ENCODE data around the gene ZBTB33. TPM values are rescaled to one million over a fixed set of nuclear protein-coding genes. Genes with fewer than 3 reads are reported as not detected.

Gene ZBTB33
- total RNA-seq, 1 experiment from 2014 or later: 17.2 TPM

DNA sequence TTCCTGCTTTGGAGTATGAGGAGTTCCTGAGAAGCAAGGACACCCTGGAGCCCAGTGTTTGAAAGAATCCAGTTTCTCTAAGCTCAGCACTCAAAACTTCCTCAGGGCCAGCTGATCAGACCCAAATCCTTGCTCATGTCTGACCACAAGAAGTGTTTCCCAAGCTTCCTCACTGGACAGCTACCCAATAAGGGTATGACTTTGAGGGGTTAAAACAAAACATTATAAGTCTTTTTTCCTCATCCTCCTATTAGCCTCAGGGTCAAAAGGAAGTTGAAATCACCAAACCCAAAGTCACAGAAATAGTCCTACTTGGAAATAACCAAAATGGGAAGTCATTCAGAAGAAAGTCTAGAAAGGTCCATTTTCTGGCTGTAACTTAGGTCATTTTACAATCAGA lies 13.7 kb downstream of the ZBTB33 start:
- Histone ChIP-seq H3K4me3 (ENCODE audit: low read depth, low read length) (no peak overlapping the region), H3K4me1 (no peaks in the 10 kb centered on the region), H3K36me3 (ENCODE audit: control insufficient read depth, insufficient read depth, low read length) (no peaks in the 10 kb centered on the region), H3K9me3 (no peaks in the 10 kb centered on the region), H3K27me3 (replicated peaks; ENCODE audit: control insufficient read depth, insufficient read depth, low read length) (no peaks in the 10 kb centered on the region)
- CTCF ChIA-PET: no interaction called here
- POLR2A ChIA-PET: no interaction called here
- no peaks in the 10 kb centered on the region for H3K27me3 Mint-ChIP-seq (ENCODE audit: insufficient read depth, unreplicated experiment)
- no peaks in the 10 kb centered on the region for H3K36me3 Mint-ChIP-seq (ENCODE audit: insufficient read depth, unreplicated experiment)
- BruUV-seq (replicated peaks): no TSS peak
- no peak overlapping the region for H3K4me3 Mint-ChIP-seq (ENCODE audit: unreplicated experiment)
- no peaks in the 10 kb centered on the region for H3K4me1 Mint-ChIP-seq (ENCODE audit: low read depth, unreplicated experiment)
- DNase-seq: no peak
- no peaks in the 10 kb centered on the region for H3K9me3 Mint-ChIP-seq (ENCODE audit: unreplicated experiment)
- intact Hi-C loops (cut with micrococcal nuclease; ENCODE audit: unreplicated experiment): no loop called here
- TF ChIP-seq, protein P1, sequence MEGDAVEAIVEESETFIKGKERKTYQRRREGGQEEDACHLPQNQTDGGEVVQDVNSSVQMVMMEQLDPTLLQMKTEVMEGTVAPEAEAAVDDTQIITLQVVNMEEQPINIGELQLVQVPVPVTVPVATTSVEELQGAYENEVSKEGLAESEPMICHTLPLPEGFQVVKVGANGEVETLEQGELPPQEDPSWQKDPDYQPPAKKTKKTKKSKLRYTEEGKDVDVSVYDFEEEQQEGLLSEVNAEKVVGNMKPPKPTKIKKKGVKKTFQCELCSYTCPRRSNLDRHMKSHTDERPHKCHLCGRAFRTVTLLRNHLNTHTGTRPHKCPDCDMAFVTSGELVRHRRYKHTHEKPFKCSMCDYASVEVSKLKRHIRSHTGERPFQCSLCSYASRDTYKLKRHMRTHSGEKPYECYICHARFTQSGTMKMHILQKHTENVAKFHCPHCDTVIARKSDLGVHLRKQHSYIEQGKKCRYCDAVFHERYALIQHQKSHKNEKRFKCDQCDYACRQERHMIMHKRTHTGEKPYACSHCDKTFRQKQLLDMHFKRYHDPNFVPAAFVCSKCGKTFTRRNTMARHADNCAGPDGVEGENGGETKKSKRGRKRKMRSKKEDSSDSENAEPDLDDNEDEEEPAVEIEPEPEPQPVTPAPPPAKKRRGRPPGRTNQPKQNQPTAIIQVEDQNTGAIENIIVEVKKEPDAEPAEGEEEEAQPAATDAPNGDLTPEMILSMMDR (IDR thresholded peaks at IDR 0.05; ENCODE audit: insufficient read depth in 1 of 2, low read depth in 1 of 2, low read length in 1 of 2, severe bottlenecking in 1 of 2, unreplicated experiment in 1 of 2): no peak
- H3K27ac Mint-ChIP-seq (ENCODE audit: unreplicated experiment): no peak overlapping the region

DNA sequence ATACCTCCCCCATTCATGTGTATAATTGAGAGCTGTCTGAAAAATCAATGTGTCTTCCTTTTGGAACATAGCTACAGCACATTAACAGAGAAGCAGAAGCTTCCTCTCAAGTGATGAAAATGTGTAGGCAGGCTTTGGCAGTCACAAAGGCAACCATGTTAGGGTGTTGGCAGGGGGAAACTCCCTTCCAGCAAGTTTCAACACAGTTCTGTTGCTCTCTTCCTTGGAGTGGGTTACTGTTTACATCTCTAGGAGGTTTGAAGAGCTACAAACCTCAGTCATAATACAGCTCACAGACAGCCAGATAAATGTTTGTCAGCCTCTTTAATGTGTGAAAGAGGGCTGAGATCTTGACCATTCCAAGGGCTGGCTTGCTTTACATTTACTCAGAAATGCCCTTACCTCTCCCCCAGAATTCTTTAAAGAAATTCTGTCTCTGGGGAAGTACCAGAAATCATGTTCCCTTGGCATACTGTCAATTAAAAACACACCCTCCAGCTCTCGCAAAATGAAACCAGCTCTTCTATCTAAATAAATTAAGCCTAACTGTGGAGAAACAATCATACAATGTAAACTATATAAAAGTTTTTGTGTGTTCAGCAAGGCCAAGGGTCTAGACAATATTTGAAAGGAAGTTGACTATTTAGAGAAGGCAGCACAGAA lies 18.9 kb downstream of the ZBTB33 start:
- ChIA-PET CTCF (no interaction called here), POLR2A (no interaction called here)
- no peaks in the 10 kb centered on the region for H3K4me1 Mint-ChIP-seq (ENCODE audit: low read depth, unreplicated experiment)
- intact Hi-C loops (cut with micrococcal nuclease; ENCODE audit: unreplicated experiment): no loop called here
- DNase-seq: no peak
- Histone ChIP-seq H3K4me1 (no peaks in the 10 kb centered on the region), H3K4me3 (ENCODE audit: low read depth, low read length) (no peak overlapping the region), H3K36me3 (ENCODE audit: control insufficient read depth, insufficient read depth, low read length) (no peaks in the 10 kb centered on the region), H3K9me3 (no peaks in the 10 kb centered on the region), H3K27me3 (replicated peaks; ENCODE audit: control insufficient read depth, insufficient read depth, low read length) (no peaks in the 10 kb centered on the region)
- no peak overlapping the region for H3K27ac Mint-ChIP-seq (ENCODE audit: unreplicated experiment)
- H3K36me3 Mint-ChIP-seq (ENCODE audit: insufficient read depth, unreplicated experiment): no peaks in the 10 kb centered on the region
- no peaks in the 10 kb centered on the region for H3K27me3 Mint-ChIP-seq (ENCODE audit: insufficient read depth, unreplicated experiment)
- no peak overlapping the region for H3K4me3 Mint-ChIP-seq (ENCODE audit: unreplicated experiment)
- no peaks in the 10 kb centered on the region for H3K9me3 Mint-ChIP-seq (ENCODE audit: unreplicated experiment)
- TF ChIP-seq, protein P1 (IDR thresholded peaks at IDR 0.05; ENCODE audit: insufficient read depth in 1 of 2, low read depth in 1 of 2, low read length in 1 of 2, severe bottlenecking in 1 of 2, unreplicated experiment in 1 of 2): no peak
- no TSS peak for BruUV-seq (replicated peaks)

DNA sequence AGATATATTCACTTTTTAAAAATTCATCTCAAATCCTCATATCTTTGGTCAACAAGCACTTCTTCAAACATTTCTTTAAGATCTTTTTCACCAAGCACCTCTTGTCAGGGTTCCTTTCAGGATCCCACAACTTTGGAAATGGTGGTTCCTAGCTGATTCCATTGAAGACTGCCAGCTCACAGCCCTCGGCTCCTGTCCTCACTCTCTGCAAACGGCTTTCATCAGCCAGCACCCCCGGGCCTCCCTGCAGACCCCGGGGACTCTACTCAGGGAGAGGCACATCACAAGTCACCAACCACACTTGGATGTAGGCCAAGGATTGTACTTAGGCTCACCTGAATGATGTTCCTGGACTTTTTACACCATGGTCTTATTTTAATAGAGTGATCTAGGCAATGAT lies 20.0 kb downstream of the ZBTB33 start:
- H3K9me3 Mint-ChIP-seq (ENCODE audit: unreplicated experiment): no peaks in the 10 kb centered on the region

More for the DNA sequence above, 20.0 kb downstream of the ZBTB33 start:
- TF ChIP-seq, protein P1 (IDR thresholded peaks at IDR 0.05; ENCODE audit: insufficient read depth in 1 of 2, low read depth in 1 of 2, low read length in 1 of 2, severe bottlenecking in 1 of 2, unreplicated experiment in 1 of 2): no peak
- BruUV-seq (replicated peaks): no TSS peak
- ChIA-PET CTCF (no interaction called here), POLR2A (no interaction called here)
- Histone ChIP-seq H3K36me3 (ENCODE audit: control insufficient read depth, insufficient read depth, low read length) (no peaks in the 10 kb centered on the region), H3K4me3 (ENCODE audit: low read depth, low read length) (no peak overlapping the region), H3K4me1 (no peaks in the 10 kb centered on the region), H3K27me3 (replicated peaks; ENCODE audit: control insufficient read depth, insufficient read depth, low read length) (no peaks in the 10 kb centered on the region), H3K9me3 (no peaks in the 10 kb centered on the region)
- DNase-seq: no peak
- H3K4me3 Mint-ChIP-seq (ENCODE audit: unreplicated experiment): no peak overlapping the region
- H3K4me1 Mint-ChIP-seq (ENCODE audit: low read depth, unreplicated experiment): no peaks in the 10 kb centered on the region
- no peaks in the 10 kb centered on the region for H3K27me3 Mint-ChIP-seq (ENCODE audit: insufficient read depth, unreplicated experiment)
- no peak overlapping the region for H3K27ac Mint-ChIP-seq (ENCODE audit: unreplicated experiment)
- intact Hi-C loops (cut with micrococcal nuclease; ENCODE audit: unreplicated experiment): no loop called here
- no peaks in the 10 kb centered on the region for H3K36me3 Mint-ChIP-seq (ENCODE audit: insufficient read depth, unreplicated experiment)
